ENCODE data around the gene MOV10.
"Not testable (repeated sequence)": the region's sequence is repeated elsewhere in the genome, so short reads cannot be mapped to it uniquely, and the experiment has no call there.

Gene MOV10

DNA sequence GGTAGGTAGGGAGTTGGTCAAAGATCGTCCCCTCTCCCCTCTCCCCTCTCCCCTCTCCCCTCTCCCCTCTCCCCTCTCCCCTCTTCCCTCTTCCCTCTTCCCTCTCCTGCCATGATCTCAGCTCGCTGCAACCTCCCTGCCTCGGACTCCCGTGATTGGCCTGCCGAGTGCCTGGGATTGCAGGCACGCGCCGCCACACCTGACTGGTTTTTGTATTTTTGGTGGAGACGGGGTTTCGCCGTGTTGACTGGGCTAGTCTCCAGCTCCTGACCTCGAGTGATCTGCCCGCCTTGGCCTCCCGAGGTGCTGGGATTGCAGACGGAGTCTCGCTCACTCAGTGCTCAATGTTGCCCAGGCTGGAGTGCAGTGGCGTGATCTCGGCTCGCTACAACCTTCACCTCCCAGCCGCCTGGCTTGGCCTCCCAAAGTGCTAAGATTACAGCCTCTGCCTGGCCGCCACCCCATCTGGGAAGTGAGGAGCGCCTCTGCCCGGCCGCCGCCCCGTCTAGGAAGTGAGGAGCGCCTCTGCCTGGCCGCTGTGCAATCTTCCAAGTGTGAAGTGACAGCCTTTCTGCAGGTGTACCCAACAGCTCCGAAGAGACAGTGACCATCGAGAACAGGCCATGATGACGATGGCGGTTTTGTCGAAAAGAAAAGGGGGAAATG is 54.0 kb downstream of the MOV10 start:
- in situ Hi-C loops (cut with MboI; ENCODE audit: low sequenced_read_pairs), result not testable (repeated sequence)

DNA sequence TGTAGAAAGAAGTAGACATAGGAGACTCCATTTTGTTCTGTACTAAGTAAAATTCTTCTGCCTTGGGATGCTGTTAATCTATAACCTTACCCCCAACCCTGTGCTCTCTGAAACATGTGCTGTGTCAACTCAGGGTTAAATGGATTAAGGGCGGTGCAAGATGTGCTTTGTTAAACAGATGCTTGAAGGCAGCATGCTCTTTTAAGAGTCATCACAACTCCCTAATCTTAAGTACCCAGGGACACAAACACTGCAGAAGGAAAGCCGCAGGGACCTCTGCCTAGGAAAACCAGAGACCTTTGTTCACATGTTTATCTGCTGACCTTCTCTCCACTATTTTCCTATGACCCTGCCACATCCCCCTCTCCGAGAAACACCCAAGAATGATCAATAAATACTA is 54.6 kb downstream of the MOV10 start:
- in situ Hi-C loops (cut with MboI; ENCODE audit: low sequenced_read_pairs), result not testable (repeated sequence)

DNA sequence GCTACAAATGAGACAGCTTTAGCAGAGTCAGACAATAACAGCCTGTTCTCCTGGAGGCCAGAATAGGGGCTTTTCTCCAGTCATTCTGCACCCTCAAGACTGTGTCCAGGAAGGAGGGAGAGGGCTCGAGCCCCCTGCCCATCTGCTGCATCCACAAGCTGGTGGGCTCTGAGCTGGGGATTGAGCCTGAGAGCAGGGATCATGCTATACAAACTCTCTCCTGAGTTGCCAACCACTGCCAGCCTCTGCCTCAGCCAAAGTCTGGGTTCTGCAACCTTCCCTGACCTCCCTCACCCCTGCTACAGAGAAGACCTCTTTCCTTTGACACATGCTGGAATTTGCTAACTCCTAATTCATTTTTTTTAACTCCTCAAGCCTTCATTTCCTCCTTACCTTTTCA is 55.5 kb downstream of the MOV10 start:
- in situ Hi-C loops (cut with MboI; ENCODE audit: low sequenced_read_pairs), result no loop called here

GRCh38 chr1:112731451-112731850 is 57.0 kb downstream of the MOV10 start:
- in situ Hi-C loops (cut with MboI; ENCODE audit: low sequenced_read_pairs), result no loop called here

DNA sequence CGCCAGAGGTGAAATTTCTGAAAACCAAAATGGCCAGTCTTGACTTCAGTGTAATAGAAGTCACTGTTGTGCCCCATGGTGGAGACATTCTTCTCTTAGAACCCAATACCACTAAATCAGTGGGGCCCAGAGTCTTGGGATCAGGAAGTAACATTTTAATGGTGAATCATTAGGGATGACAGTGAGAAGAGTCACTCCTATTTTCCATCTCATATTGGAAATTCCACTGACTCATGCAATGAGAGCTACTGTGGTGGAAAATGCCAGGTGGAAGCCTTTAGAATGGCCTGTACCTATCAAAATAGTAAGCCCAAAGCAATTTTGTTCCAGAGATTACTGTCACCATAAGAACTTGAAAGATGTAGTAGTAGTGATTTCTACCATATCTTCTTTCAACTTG is 61.3 kb downstream of the MOV10 start:
- in situ Hi-C loops (cut with MboI; ENCODE audit: low sequenced_read_pairs), result no loop called here

- in situ Hi-C loops (cut with MboI; ENCODE audit: low sequenced_read_pairs), result no loop called here
These were observed 63.1 kb downstream of the MOV10 start for GRCh38 chr1:112737573-112737972.

GRCh38 chr1:112743174-112744008 is 68.9 kb downstream of the MOV10 start:
- in situ Hi-C loops (cut with MboI; ENCODE audit: low sequenced_read_pairs), result no loop called here

- in situ Hi-C loops (cut with MboI; ENCODE audit: low sequenced_read_pairs), result no loop called here
These were observed 69.6 kb downstream of the MOV10 start for GRCh38 chr1:112744009-112744578.

DNA sequence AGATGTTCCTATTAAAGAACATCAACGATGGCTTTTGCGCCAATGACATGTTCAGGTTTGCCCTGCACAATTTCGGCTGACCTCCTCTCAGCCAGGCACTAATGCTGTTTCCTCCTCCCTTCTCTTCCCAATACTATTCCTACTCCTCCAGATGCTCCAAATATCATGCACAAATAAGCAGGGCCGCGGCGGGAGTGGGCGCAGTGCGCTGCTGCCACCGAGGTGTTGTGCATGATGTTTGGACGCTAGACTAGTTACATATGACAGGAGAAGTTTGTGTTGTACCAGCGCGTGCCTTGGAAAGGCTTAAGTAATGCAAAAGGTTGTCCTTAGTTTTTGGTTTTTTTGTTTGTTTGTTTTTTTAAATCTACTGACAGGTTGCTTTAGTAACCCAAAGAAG is 73.9 kb downstream of the MOV10 start:
- in situ Hi-C loops (cut with MboI; ENCODE audit: low sequenced_read_pairs), result no loop called here

Measured in HL-60/S4 (cell line).